Measurements from ENCODE around the gene SCN5A.

Gene SCN5A

DNA sequence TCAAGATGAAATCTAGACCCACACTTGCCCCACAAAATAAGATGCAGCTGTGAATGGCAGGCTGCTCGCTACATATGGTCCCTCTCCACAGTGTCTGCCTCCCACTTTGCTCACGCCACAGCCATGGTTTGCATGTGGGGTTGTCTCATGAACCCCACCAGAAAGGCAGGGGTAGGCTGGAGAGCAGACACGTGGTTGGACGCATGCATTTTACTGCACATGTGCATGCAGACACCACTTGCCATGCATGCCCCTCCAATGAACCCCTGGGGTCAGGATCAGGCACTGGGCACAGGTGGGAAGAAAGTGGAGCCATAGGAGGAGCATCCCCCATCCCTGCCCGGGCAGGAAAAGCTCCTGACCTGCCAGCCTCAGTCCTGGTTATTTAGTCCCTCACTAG lies 20.7 kb downstream of the SCN5A start:
- Histone ChIP-seq H3K36me3 (ENCODE audit: control insufficient read depth in 1 of 2, insufficient read depth in 2 of 2, low read depth in 1 of 2, low read length in 2 of 2) (no peaks in the 10 kb centered on the region), H2AFZ (ENCODE audit: low read depth, low read length) (no peak overlapping the region), H3K4me3 (ENCODE audit: insufficient read depth in 1 of 2, low read depth in 1 of 2, low read length in 2 of 2) (no peak overlapping the region), H3K23ac (ENCODE audit: low read length in 2 of 2) (no peak overlapping the region), H2AK5ac (ENCODE audit: low read length, severe bottlenecking) (no peak overlapping the region), H4K8ac (ENCODE audit: low read length) (no peak overlapping the region), H3K4me1 (ENCODE audit: control insufficient read depth, insufficient read depth, low read depth, low read length) (peaks cover 11% of the 10 kb centered on the region), H3K27ac (ENCODE audit: low read length, poor library complexity, severe bottlenecking) (no peak overlapping the region), H3K9me3 (ENCODE audit: control insufficient read depth, low read length) (no peaks in the 10 kb centered on the region), H2BK120ac (ENCODE audit: low read depth, low read length) (no peak overlapping the region), H3K27me3 (ENCODE audit: control insufficient read depth in 1 of 2, insufficient read depth in 1 of 2, low read length in 2 of 2) (peaks cover 6 to 55% of the 10 kb centered on the region in 2 experiments), H2BK5ac (ENCODE audit: low read depth, low read length, poor library complexity, severe bottlenecking) (no peak overlapping the region), H4K91ac (ENCODE audit: low read length) (no peak overlapping the region), H2BK15ac (ENCODE audit: low read depth, poor library complexity, severe bottlenecking) (no peak overlapping the region), H2BK12ac (ENCODE audit: low read length in 2 of 2) (no peak overlapping the region), H3K14ac (ENCODE audit: low read length in 2 of 2) (no peak overlapping the region), H3K9ac (ENCODE audit: low read length) (no peak overlapping the region), H3K4ac (ENCODE audit: low read depth in 1 of 2, low read length in 2 of 2) (no peak overlapping the region), H3K79me1 (replicated peaks; ENCODE audit: low read length, poor library complexity, severe bottlenecking) (no peaks in the 10 kb centered on the region), H3K4me2 (ENCODE audit: low read length, poor library complexity, severe bottlenecking) (no peak overlapping the region), H3K18ac (ENCODE audit: low read depth in 1 of 2, low read length in 2 of 2) (no peak overlapping the region)
- DNase-seq: no peak
- WGBS: 92% methylated on average over 5 of the region's 5 CpGs

DNA sequence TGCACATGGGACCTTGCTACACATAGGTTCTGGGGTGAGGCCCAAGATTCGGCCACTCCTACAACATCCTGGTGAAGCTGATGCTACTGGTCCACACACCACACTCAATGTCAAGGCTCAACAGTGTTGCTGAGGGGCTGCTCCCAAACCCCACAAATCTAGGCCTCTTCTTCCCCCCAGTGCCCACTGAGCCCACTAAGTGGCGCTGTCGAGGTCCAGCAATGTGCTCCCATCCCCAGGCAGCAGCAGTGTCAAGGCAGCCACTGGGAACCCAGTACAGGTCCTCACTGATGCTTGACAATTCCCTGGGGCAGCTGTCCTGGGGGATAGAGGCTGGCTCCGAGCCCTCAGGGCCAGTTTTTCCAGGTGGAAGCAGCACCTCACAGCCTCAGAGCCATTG lies 21.5 kb downstream of the SCN5A start:
- Histone ChIP-seq H3K4me2 (ENCODE audit: low read length, poor library complexity, severe bottlenecking) (no peak overlapping the region), H3K4ac (ENCODE audit: low read depth in 1 of 2, low read length in 2 of 2) (no peak overlapping the region), H2AFZ (ENCODE audit: low read depth, low read length) (no peak overlapping the region), H3K9ac (ENCODE audit: low read length) (no peak overlapping the region), H3K9me3 (ENCODE audit: control insufficient read depth, low read length) (no peaks in the 10 kb centered on the region), H3K4me3 (ENCODE audit: insufficient read depth in 1 of 2, low read depth in 1 of 2, low read length in 2 of 2) (no peak overlapping the region), H3K79me1 (replicated peaks; ENCODE audit: low read length, poor library complexity, severe bottlenecking) (no peaks in the 10 kb centered on the region), H3K14ac (ENCODE audit: low read length in 2 of 2) (no peak overlapping the region), H3K27ac (ENCODE audit: low read length, poor library complexity, severe bottlenecking) (no peak overlapping the region), H3K36me3 (ENCODE audit: control insufficient read depth in 1 of 2, insufficient read depth in 2 of 2, low read depth in 1 of 2, low read length in 2 of 2) (no peaks in the 10 kb centered on the region), H4K91ac (ENCODE audit: low read length) (no peak overlapping the region), H3K23ac (ENCODE audit: low read length in 2 of 2) (no peak overlapping the region), H2BK120ac (ENCODE audit: low read depth, low read length) (no peak overlapping the region), H2BK15ac (ENCODE audit: low read depth, poor library complexity, severe bottlenecking) (no peak overlapping the region), H2AK5ac (ENCODE audit: low read length, severe bottlenecking) (no peak overlapping the region), H3K4me1 (ENCODE audit: control insufficient read depth, insufficient read depth, low read depth, low read length) (peaks cover 4% of the 10 kb centered on the region), H2BK12ac (ENCODE audit: low read length in 2 of 2) (no peak overlapping the region), H4K8ac (ENCODE audit: low read length) (no peak overlapping the region), H2BK5ac (ENCODE audit: low read depth, low read length, poor library complexity, severe bottlenecking) (no peak overlapping the region), H3K27me3 (ENCODE audit: control insufficient read depth in 1 of 2, insufficient read depth in 1 of 2, low read length in 2 of 2) (peaks cover 7 to 50% of the 10 kb centered on the region in 2 experiments), H3K18ac (ENCODE audit: low read depth in 1 of 2, low read length in 2 of 2) (no peak overlapping the region)
- WGBS: 30% methylated on average over 4 of the region's 4 CpGs
- no peak for DNase-seq

DNA sequence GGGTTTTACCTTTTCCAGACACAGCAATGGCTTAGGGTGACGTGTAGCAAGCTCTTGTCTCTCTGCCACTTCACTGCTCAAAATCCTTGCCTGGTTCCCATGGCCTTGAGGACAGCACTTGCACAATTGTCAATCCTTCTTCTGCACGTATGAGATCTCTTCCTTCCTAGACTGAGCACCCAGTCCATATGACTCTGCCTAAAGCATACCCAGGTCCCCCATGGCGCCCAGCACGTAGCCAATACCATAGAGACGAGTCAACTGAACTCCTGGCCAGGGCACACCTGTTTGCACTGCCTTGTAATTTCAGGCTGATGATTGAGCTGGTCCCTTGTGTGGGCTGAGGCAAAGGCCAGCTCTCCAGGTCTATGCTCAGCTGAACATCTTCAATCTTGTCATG lies 23.3 kb downstream of the SCN5A start:
- Histone ChIP-seq H3K36me3 (ENCODE audit: control insufficient read depth in 1 of 2, insufficient read depth in 2 of 2, low read depth in 1 of 2, low read length in 2 of 2) (no peaks in the 10 kb centered on the region), H4K91ac (ENCODE audit: low read length) (no peak overlapping the region), H2BK12ac (ENCODE audit: low read length in 2 of 2) (no peak overlapping the region), H2AFZ (ENCODE audit: low read depth, low read length) (no peak overlapping the region), H3K18ac (ENCODE audit: low read depth in 1 of 2, low read length in 2 of 2) (no peak overlapping the region), H3K27me3 (ENCODE audit: control insufficient read depth in 1 of 2, insufficient read depth in 1 of 2, low read length in 2 of 2) (peaks cover 6 to 37% of the 10 kb centered on the region in 2 experiments), H3K14ac (ENCODE audit: low read length in 2 of 2) (no peak overlapping the region), H3K79me1 (replicated peaks; ENCODE audit: low read length, poor library complexity, severe bottlenecking) (no peaks in the 10 kb centered on the region), H3K4ac (ENCODE audit: low read depth in 1 of 2, low read length in 2 of 2) (no peak overlapping the region), H2BK5ac (ENCODE audit: low read depth, low read length, poor library complexity, severe bottlenecking) (no peak overlapping the region), H2AK5ac (ENCODE audit: low read length, severe bottlenecking) (no peak overlapping the region), H3K23ac (ENCODE audit: low read length in 2 of 2) (no peak overlapping the region), H3K9ac (ENCODE audit: low read length) (no peak overlapping the region), H3K27ac (ENCODE audit: low read length, poor library complexity, severe bottlenecking) (no peak overlapping the region), H4K8ac (ENCODE audit: low read length) (no peak overlapping the region), H3K4me1 (ENCODE audit: control insufficient read depth, insufficient read depth, low read depth, low read length) (peaks cover 4% of the 10 kb centered on the region), H3K4me3 (ENCODE audit: insufficient read depth in 1 of 2, low read depth in 1 of 2, low read length in 2 of 2) (no peak overlapping the region), H2BK120ac (ENCODE audit: low read depth, low read length) (no peak overlapping the region), H3K9me3 (ENCODE audit: control insufficient read depth, low read length) (no peaks in the 10 kb centered on the region), H2BK15ac (ENCODE audit: low read depth, poor library complexity, severe bottlenecking) (no peak overlapping the region), H3K4me2 (ENCODE audit: low read length, poor library complexity, severe bottlenecking) (no peak overlapping the region)
- DNase-seq: no peak
- WGBS: 73% methylated on average over 5 of the region's 5 CpGs

DNA sequence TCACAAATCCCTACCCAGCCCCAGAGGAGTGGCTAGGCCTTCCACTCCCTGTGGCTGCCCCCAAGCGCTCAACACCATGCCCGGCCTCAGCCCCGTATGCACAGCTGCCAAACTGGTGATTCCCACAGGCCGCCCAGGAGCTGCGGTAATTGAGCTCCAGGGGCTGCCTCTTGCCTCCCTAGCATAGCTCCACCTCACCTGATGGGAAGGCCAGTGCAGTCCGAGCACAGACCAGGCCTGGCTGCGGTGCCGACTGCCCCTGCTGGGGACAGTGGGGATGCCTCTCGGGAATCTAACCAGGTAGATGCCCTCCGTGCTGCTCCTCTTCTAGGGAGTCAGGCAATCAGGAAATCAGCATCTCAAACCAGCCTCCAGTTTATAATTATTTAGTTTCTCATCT lies 25.9 kb downstream of the SCN5A start:
- Histone ChIP-seq H3K27ac (ENCODE audit: low read length, poor library complexity, severe bottlenecking) (no peak overlapping the region), H3K4me3 (ENCODE audit: insufficient read depth in 1 of 2, low read depth in 1 of 2, low read length in 2 of 2) (no peak overlapping the region), H3K4me2 (ENCODE audit: low read length, poor library complexity, severe bottlenecking) (no peak overlapping the region), H2BK15ac (ENCODE audit: low read depth, poor library complexity, severe bottlenecking) (no peak overlapping the region), H3K14ac (ENCODE audit: low read length in 2 of 2) (no peak overlapping the region), H3K4me1 (ENCODE audit: control insufficient read depth, insufficient read depth, low read depth, low read length) (peaks cover 2% of the 10 kb centered on the region), H3K9me3 (ENCODE audit: control insufficient read depth, low read length) (no peaks in the 10 kb centered on the region), H4K91ac (ENCODE audit: low read length) (no peak overlapping the region), H2BK5ac (ENCODE audit: low read depth, low read length, poor library complexity, severe bottlenecking) (no peak overlapping the region), H3K36me3 (ENCODE audit: control insufficient read depth in 1 of 2, insufficient read depth in 2 of 2, low read depth in 1 of 2, low read length in 2 of 2) (no peaks in the 10 kb centered on the region), H2AFZ (ENCODE audit: low read depth, low read length) (no peak overlapping the region), H3K23ac (ENCODE audit: low read length in 2 of 2) (no peak overlapping the region), H2BK12ac (ENCODE audit: low read length in 2 of 2) (no peak overlapping the region), H3K4ac (ENCODE audit: low read depth in 1 of 2, low read length in 2 of 2) (no peak overlapping the region), H3K27me3 (ENCODE audit: control insufficient read depth in 1 of 2, insufficient read depth in 1 of 2, low read length in 2 of 2) (peaks cover 7 to 30% of the 10 kb centered on the region in 2 experiments), H3K9ac (ENCODE audit: low read length) (no peak overlapping the region), H2BK120ac (ENCODE audit: low read depth, low read length) (no peak overlapping the region), H3K79me1 (replicated peaks; ENCODE audit: low read length, poor library complexity, severe bottlenecking) (no peaks in the 10 kb centered on the region), H2AK5ac (ENCODE audit: low read length, severe bottlenecking) (no peak overlapping the region), H3K18ac (ENCODE audit: low read depth in 1 of 2, low read length in 2 of 2) (no peak overlapping the region), H4K8ac (ENCODE audit: low read length) (no peak overlapping the region)
- 33% methylated on average over 9 of the region's 10 CpGs for WGBS
- DNase-seq: no peak
